Stimulated activated CD8-positive, alpha-beta memory T cell treated with anti-CD3 and anti-CD28 coated beads, Interleukin-4, amount 100 ng/mL, for 48 hours (primary cell): ENCODE data around the gene ADGRG3.

Source experiments
- DNase-seq: peaks from one replicate; pipeline ENCODE4 v3.0.0-alpha.2; 2020

ADGRG3 gene

DNA sequence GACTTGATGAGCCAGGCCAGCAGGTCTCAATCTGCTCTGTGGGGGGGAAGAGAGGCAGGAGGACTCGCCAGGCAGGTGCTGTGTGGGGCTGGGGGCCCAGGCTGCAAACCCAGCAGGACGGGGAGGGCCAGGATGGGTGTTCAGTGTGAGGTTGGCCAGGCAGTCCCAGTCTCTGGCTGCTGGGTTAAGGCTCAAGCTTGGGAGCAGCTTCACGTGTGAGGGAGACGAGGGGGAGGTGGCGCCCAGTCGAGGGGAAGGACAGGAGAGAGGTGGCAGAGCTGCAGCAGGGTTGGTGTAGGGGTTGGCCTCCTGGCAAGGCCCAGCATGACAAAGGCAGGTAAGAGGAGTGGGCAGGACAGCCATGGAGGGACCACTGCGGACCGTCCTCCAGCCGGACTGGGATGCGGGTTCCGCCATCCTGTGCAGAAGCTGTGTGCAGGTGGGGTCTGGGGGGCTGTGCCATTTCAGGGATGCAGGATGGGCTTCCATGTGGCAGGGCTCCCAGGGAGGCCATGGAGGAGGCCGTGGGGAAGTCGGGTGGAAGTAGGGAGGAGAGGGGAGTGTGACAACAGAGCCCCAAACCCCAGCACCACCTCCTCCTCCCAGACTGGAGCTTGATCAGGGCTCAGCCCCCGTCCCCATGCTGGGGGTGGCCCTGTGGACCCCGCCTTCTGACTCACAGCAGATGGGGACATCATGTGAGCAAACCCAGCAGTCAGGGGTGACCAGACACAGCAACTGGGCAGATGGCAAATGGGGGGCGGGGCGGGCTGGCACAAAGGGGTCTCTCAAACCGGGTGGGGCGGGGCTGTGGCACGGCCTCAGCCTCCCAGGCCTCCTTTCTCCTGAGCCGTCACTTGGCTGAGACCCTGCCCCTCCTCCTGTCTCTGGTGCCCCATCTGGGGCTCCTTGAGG, 36.9 kb upstream of the ADGRG3 start:
- no peak for DNase-seq

DNA sequence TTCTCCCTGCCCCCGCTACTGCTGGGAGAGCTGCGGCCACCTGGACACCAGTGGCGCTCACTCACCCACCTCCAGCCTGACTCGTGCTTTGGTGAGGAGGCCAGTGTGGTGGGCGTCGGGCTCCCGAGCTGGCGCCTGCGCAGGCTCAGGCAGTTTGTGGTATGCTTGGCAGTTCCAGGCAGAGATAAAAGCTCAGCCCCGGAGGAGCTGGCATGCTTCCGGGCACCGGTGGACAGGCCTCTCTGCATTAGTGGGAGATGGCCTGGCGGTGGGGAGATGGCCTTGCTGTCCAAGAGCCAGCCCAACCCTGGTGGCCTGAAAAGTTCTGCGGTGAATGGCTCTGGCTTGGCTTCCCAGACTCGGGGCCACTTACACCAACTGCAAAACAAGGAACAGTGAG, 35.5 kb upstream of the ADGRG3 start:
- no peak for DNase-seq

- DNase-seq: no peak
Observed at GRCh38 chr16:57633383-57634064, 34.6 kb upstream of the ADGRG3 start.

GRCh38 chr16:57634171-57634570, 33.9 kb upstream of the ADGRG3 start:
- DNase-seq: no peak

- no peak for DNase-seq
Observed at GRCh38 chr16:57635266-57636097, 32.6 kb upstream of the ADGRG3 start.

DNA sequence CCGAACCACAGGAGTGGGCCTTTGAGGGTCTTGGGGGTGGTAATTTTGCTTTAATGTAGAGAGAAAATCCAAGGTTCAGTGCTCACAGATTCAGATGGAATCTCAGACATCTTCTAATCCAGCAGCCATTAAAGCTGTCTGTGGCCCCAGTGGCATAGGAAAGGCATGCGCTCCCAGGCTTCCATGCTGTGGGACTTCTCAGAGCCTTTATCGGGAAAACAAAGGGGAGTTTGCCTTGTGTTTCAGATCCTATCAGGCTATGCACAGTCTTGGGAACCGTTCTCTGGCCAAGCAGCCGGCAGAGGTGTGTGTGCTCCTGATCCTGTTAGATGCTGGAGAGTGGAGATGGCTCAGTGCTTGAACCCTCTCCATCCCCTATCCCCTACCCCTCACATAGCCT, 31.9 kb upstream of the ADGRG3 start:
- no peak for DNase-seq

GRCh38 chr16:57637020-57637419, 31.1 kb upstream of the ADGRG3 start:
- no peak for DNase-seq

DNA sequence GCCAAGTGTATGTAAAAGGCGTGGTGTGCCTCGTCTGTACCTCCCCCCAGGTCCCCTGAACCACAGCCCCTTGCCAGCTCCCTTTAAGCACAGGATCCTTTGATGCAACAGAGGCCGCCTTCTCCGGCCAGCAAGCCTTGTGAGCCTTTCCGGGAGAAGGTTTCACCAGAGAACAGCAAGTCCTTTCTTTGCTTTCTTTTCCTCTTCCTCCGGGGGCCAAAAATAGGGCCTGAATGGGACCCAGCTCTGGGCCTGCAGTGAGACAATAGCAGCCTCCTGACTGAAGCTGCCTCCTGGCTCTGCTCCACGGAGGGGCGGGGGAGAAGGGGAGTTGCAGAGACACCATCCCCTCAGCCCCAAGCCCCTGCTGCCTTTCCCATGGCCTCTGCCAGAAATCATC, 30.7 kb upstream of the ADGRG3 start:
- DNase-seq: no peak

GRCh38 chr16:57637965-57638364, 30.1 kb upstream of the ADGRG3 start:
- no peak for DNase-seq

DNA sequence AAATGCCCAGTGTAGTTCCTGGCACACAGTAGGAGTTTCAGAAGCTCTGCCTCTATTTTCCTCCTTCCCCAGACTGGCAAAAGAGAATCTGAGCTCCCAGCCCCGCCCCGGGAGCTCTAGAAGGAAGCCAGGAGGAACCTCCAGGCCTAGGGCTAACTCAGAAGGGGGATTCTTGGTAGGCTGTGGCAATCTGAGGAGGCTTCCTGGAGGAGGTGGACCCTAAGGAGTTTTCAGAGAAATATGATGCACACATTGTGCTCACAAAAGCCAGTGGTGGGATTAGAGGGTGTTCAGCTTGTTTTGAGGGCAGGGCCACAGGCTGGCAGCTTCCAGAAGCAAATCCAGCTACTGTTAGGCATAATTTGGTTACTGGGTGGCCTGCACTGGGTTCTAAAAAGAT, 29.7 kb upstream of the ADGRG3 start:
- no peak for DNase-seq

DNA sequence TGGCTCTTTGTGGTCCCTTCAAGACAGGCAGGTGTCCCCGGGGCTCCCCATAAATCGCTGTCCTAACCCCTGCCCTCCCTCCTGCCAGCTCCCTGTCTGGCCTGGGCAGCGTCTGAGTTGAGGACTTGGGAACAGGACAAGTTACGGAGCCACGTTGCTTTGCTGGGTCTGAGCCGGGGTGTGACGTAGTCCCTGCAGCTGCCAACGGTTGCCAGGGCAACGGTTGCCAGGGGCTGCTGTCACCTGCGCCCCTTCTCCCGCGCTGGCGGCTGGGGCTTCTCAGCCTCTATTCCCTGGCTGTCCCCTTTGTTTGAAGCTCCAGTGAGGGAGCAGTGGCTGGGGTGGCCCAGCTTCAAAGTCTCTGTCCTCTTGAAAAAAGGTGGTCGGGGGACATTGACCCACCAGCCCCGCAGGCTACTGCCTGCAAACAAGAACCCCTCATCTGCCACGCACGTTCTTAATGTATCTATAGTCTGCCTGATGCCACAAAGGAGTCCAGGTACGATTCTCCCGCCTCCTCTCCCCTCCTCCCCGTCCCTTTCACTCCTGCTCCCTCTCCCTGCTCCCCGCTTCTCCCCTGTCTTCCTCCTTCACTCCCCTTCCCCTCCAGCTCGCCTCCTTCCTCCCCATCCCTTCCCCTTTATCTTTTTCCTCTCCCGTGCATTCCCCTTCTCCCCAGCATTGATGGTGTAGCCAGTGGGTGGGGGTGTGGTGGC, 28.8 kb upstream of the ADGRG3 start:
- no peak for DNase-seq

DNA sequence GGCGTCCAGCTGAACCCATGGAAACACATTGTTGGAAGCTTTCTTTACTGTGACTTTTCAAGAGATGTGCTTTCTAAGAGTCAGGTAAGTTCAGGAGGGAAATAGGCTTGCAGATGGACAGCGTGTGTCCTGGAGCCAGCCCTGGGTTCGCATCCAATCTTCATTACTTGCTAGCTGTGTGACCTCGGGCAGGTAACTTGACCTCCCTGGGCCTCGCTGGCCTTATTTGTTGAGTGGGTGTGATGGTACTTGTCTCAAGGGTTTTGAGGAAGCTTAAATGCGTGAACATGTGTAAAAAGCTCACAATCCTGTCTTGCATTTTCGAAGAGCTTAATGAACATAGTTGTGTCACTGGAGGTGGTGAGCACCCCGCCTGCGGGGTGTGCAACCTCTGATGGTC, 27.9 kb upstream of the ADGRG3 start:
- DNase-seq: no peak

DNA sequence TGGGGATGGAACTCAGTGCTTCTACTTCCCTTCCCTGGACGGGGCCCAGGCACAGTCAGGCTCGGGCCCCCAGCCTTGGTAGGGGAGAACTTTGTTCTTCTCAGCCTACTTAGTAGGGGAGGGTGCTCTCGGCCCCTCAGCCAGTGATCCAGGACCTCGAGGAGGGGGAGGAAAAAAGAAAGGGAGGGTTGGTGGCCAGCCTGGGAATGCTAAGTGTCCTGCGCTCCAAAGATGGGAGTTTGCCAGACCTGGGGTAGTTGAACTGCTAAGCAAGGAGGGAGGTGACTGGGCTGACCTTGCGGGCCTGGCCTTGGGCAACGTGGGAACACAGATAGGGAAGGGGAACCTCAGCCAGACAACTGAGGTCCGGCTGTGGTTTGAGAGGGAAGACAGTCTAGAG, 27.5 kb upstream of the ADGRG3 start:
- DNase-seq: no peak

GRCh38 chr16:57642160-57643135, 25.7 kb upstream of the ADGRG3 start:
- DNase-seq: no peak

DNA sequence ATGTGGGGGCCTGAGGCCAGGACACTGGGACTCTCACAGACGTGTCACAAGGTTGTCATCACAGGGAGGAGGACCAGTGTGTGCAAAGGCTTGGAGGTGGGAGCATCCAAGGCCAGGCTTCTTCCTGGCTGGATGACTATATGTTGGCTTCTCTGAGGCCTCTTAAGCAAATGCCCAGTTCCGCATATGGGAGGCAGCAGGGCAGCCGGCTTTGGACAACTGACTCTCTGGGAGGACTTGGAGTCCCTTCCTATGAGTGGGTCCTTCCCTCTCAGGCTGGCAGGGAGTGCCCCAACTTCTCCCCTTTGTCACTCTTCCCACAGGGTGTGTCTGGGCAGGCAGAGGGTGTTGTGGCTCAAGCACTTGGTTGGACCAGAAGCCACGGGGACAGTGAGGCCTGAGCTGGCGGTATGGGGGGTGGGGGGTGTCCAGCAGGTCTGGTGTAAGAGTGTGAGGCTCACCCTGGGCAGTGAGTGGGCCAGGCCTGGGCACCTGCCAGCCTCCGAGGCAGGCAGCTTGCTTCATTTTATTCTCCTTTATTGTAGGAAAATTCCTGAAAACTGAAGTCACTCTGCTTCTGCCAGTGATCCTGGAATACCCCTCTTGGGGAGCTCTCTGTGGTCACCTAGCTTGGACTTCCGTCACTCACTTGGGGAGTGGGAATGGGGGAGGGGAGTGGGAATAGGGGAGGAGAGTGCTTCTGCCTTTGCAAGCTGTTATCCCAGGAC, 24.8 kb upstream of the ADGRG3 start:
- DNase-seq: no peak

DNA sequence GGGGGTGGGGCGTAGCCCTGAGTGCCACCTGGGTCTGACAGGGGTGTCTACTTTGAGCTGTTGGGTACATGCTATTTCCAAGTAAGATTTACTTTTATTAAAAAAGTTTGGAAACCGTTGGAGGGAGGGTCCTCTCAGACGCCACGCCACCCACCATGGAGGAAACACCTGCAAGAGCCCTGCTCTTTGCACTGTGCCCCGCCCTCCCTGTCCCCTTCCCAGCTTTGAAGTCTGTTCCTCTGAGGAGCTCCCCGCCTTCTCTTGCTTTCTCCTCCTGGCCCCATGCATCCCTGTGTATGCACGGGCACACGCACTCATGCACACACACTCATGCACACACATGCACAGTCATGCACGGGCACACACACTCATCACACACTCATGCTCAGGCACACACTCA, 24.2 kb upstream of the ADGRG3 start:
- no peak for DNase-seq

DNA sequence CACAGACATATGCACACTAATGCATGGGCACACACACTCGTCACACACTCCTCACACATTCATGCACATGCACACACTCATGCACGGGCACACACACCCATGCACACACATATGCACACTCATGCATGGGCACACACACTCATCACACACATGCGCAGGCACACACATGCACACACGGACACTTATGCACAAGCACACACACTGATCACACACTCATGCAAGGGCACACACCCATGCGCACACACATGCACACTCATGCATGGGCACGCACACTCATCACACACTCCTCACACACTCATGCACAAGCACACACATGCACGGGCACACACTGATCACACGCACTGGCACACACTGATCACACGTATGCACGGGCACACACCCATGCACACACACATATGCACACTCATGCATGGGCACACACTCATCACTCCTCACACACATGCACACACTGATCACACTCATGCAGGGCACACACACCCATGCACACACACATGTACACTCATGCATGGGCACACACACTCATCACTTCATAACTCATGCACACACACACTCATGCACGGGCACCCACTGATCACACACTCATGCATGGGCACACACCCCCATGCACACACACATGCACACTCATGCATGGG, 23.6 kb upstream of the ADGRG3 start:
- no peak for DNase-seq

- no peak for DNase-seq
Observed at GRCh38 chr16:57645169-57645568, 22.9 kb upstream of the ADGRG3 start.

DNA sequence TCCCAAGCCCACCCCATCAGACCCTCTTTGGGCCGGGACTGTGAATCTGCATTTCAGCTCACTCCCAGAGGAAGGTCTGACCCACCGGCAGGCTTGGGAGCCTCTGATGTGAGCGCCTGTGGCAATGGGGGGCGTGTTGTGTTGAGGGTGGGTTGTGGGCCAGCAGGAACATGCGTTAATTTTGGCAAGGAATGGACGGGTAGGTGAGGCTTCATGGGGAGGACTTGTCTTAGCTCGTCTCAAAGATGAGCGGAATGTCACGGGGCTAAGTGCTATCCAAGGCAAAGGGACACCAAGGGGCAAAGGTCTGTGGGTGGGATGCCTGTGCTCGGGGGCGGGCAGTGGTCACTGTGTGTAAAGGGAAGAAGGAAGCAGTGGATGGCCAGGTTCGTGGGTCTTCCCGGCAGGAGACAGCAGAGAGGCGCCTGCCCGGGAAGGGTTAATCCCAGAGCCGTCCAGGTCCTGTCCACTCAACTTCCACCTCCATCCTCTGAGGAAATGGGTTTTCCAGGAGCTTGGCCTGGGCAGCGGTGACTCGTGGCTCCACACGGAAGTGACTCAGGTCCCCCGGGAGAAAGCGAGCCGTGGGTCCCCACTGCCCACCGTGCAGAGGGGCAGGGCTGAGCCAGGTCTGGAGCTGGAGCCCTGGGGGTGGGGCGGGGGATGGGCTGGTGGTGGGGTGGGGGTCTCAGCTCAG, 22.3 kb upstream of the ADGRG3 start:
- DNase-seq: no peak
